HepG2 (cell line): ENCODE results near the gene GLRA3. TPM values are rescaled to one million over a fixed set of nuclear protein-coding genes. Genes with fewer than 3 reads are reported as not detected.

Experiments used
- ATAC-seq: fragments of 200-7000 bp; cut with Tn5 transposase; 3 replicates; pipeline ENCODE4 v1.9.1; 2020; ENCODE audit warnings: mild to moderate bottlenecking, moderate library complexity
- BruUV-seq: library from RNA; stranded (reverse); fragments of 400-500 nt; replicated peaks from 2 replicates; lab custom pipeline; 2021; lab: Mats Ljungman, UMichigan
- CTCF ChIA-PET: fragments of 300-600 bp; formaldehyde crosslinking; extraction: SDS; loops from one replicate; lab custom pipeline; 2021; ENCODE audit warnings: low total read pairs, inconsistent platforms, low intra/inter-chr PET ratio; lab: Yijun Ruan, JAX
- POLR2A ChIA-PET: fragments of 350-600 bp; sonication (Branson Sonifier 250); formaldehyde crosslinking; loops from one replicate; lab custom pipeline; 2020; ENCODE audit warnings: antibody characterized with exemption, inconsistent platforms; lab: Yijun Ruan, JAX
- DNase-seq: peaks from one replicate; pipeline ENCODE4 v3.0.0-alpha.2; 2015; ENCODE audit warnings: low spot score
- FAIRE-seq: peaks from 3 replicates; lab custom pipeline; 2011; peaks lifted over from hg19 to GRCh38; lab: Jason Lieb, UNC
- H2AFZ ChIP-seq: one replicate; pipeline ENCODE4 v1.6.1; 2011; ENCODE audit warnings: low read length, inconsistent platforms
- H3K27ac ChIP-seq: fragments of 300-600 bp; 3 replicates; pipeline ENCODE4 v1.8.0; 2011; ENCODE audit warnings: mixed run types, mild to moderate bottlenecking, mixed read lengths, low read length, inconsistent platforms; ENCODE audit not compliant: insufficient read depth; ENCODE audit errors: extremely low read length
- H3K27me3 ChIP-seq, 2 experiments: fragments of 200-600 bp in 1 of 2; 2 replicates in 1 of 2; 3 replicates in 1 of 2; pipeline versions ENCODE4 v1.6.0 to v1.8.0; 2011; ENCODE audit warnings: low read length in 2 of 2, mild to moderate bottlenecking in 2 of 2, moderate library complexity in 2 of 2, inconsistent platforms in 1 of 2; ENCODE audit not compliant: insufficient read depth in 2 of 2, control insufficient read depth in 1 of 2
- H3K36me3 ChIP-seq, 2 experiments: fragments of 200-600 bp in 1 of 2; replicated peaks in 1 of 2; 2 replicates in 1 of 2; 3 replicates in 1 of 2; pipeline versions ENCODE4 v1.5.1 to v1.8.0; 2011; ENCODE audit warnings: low read length in 2 of 2, inconsistent platforms in 1 of 2; ENCODE audit not compliant: insufficient read depth in 2 of 2, control insufficient read depth in 1 of 2
- H3K4me1 ChIP-seq: 2 replicates; pipeline ENCODE4 v1.5.1; 2012; ENCODE audit warnings: low read length, inconsistent platforms; ENCODE audit not compliant: insufficient read depth
- H3K4me2 ChIP-seq: 2 replicates; pipeline ENCODE4 v1.6.0; 2011; ENCODE audit warnings: low read depth, low read length, inconsistent platforms
- H3K4me3 ChIP-seq, 3 experiments: fragments of 200-600 bp in 1 of 3; sonication (generic), shearing (Covaris generic) in 1 of 3; replicated peaks in 1 of 3; 2 replicates each; pipeline ENCODE4 v1.5.1; 2011 to 2016; ENCODE audit warnings: low read length in 3 of 3, inconsistent platforms in 2 of 3, low read depth in 2 of 3, mild to moderate bottlenecking in 2 of 3, control low read depth in 1 of 3, mixed read lengths in 1 of 3; ENCODE audit not compliant: insufficient read depth in 1 of 3
- H3K79me2 ChIP-seq: one replicate; pipeline ENCODE4 v1.6.1; 2011; ENCODE audit warnings: low read length, inconsistent platforms; ENCODE audit not compliant: insufficient read depth
- H3K9ac ChIP-seq: 2 replicates; pipeline ENCODE4 v1.6.0; 2011; ENCODE audit warnings: mild to moderate bottlenecking, low read depth, low read length, inconsistent platforms; ENCODE audit not compliant: insufficient read depth
- H3K9me3 ChIP-seq: 2 replicates; pipeline ENCODE4 v1.5.1; 2012; ENCODE audit warnings: mild to moderate bottlenecking, low read length
- H4K20me1 ChIP-seq: 2 replicates; pipeline ENCODE4 v1.6.0; 2011; ENCODE audit warnings: inconsistent platforms, mild to moderate bottlenecking, low read length, moderate library complexity; ENCODE audit not compliant: insufficient read depth
- ARNT ChIP-seq: fragments of 450-650 bp; IDR thresholded peaks from 2 replicates; pipeline ENCODE4 v1.6.1; 2017
- EED ChIP-seq: sonication (generic); formaldehyde crosslinking; IDR thresholded peaks from 2 replicates; pipeline ENCODE4 v1.5.0; 2020; ENCODE audit warnings: mild to moderate bottlenecking, missing genetic modification reagents
- HOXA5 ChIP-seq: sonication (generic); formaldehyde crosslinking; IDR thresholded peaks from 2 replicates; pipeline ENCODE4 v1.4.0; 2020; ENCODE audit warnings: missing genetic modification reagents
- MEIS1 ChIP-seq: sonication (generic); formaldehyde crosslinking; IDR thresholded peaks from 2 replicates; pipeline ENCODE4 v1.9.0; 2021; ENCODE audit warnings: mild to moderate bottlenecking, missing genetic modification reagents, moderate library complexity, borderline replicate concordance
- MIER3 ChIP-seq: IDR thresholded peaks from 2 replicates; pipeline ENCODE4 v1.6.1; 2016; ENCODE audit warnings: missing compliant biosample characterization, borderline replicate concordance
- MTF1 ChIP-seq: sonication (generic); formaldehyde crosslinking; IDR thresholded peaks from 2 replicates; pipeline ENCODE4 v1.5.0; 2020; ENCODE audit warnings: missing genetic modification reagents
- NFIB ChIP-seq: sonication (generic); formaldehyde crosslinking; IDR thresholded peaks from 2 replicates; pipeline ENCODE4 v1.9.0; 2021; ENCODE audit warnings: missing genetic modification reagents, mild to moderate bottlenecking, borderline replicate concordance
- PRPF4 ChIP-seq: fragments of 200-400 bp; formaldehyde crosslinking; IDR thresholded peaks from 2 replicates; pipeline ENCODE4 v1.6.1; 2016; ENCODE audit warnings: low read length, low read depth; ENCODE audit not compliant: poor library complexity, severe bottlenecking
- SRSF1 ChIP-seq: fragments of 200-400 bp; formaldehyde crosslinking; optimal IDR thresholded peaks from 2 replicates; pipeline ENCODE3; 2017; ENCODE audit warnings: mild to moderate bottlenecking, low read depth, low read length, moderate library complexity
- TARDBP ChIP-seq: sonication (generic); formaldehyde crosslinking; IDR thresholded peaks from 2 replicates; pipeline ENCODE4 v1.8.0; 2022; ENCODE audit warnings: mild to moderate bottlenecking, missing genetic modification reagents
- ZFP37 ChIP-seq: sonication (generic); formaldehyde crosslinking; IDR thresholded peaks from 2 replicates; pipeline ENCODE4 v1.4.0; 2020; ENCODE audit warnings: missing genetic modification reagents, borderline replicate concordance
- ZNF124 ChIP-seq: sonication (generic); formaldehyde crosslinking; IDR thresholded peaks from 2 replicates; pipeline ENCODE4 v1.4.0; 2020; ENCODE audit warnings: missing genetic modification reagents
- WGBS: methylation state at CpG from one replicate; pipeline ENCODE4 v1.1.6; 2017; ENCODE audit warnings: low lambda C conversion rate; 5-methylcytosine and 5-hydroxymethylcytosine counted together
- in situ Hi-C: cut with HindIII; loops from 2 replicates; pipeline ENCODE4 v1.10.0; 2017; ENCODE audit warnings: low pct_unique_long_range_greater_than_20kb; ENCODE audit not compliant: extremely low pct_ligation_motif_present
- intact Hi-C: fragments of 100-400 bp; cut with micrococcal nuclease; formaldehyde crosslinking; loops from one replicate; pipeline ENCODE4 v1.10.0; 2022; ENCODE audit not compliant: unreplicated experiment
- polyA plus RNA-seq, 8 experiments: library from polyadenylated mRNA; depleted of rRNA in 3 of 8; stranded (reverse) in 7 of 8; unstranded in 1 of 8; fragments of >200 nt; fragmentation: Illumina TruSeq in 4 of 8; extraction: Trizol in 4 of 8; gene quantifications; 2 replicates each; pipeline versions ENCODE4 v1.2.1 to v1.2.3, GENCODE V29; 2011 to 2016; ENCODE audit warnings: low read depth in 4 of 8, missing spikeins in 1 of 8, mixed read lengths in 1 of 8; ENCODE audit not compliant: insufficient read depth in 1 of 8
- total RNA-seq, 5 experiments: library from RNA; depleted of rRNA; stranded (reverse); fragments of >200 nt; fragmentation: Illumina TruSeq; extraction: Trizol; gene quantifications; 2 replicates each; pipeline ENCODE4 v1.2.3, GENCODE V29; 2016; ENCODE audit warnings: low read depth in 1 of 5
- TF ChIP-seq, protein P1 (sequence below): sonication (generic); formaldehyde crosslinking; IDR thresholded peaks from 2 replicates; pipeline ENCODE4 v1.4.0; 2020; ENCODE audit warnings: missing genetic modification reagents
- TF ChIP-seq, protein P2 (sequence below): sonication (generic); formaldehyde crosslinking; IDR thresholded peaks from 2 replicates; pipeline ENCODE4 v1.4.0; 2020; ENCODE audit warnings: missing genetic modification reagents
- TF ChIP-seq, protein P3 (sequence below): sonication (generic); formaldehyde crosslinking; IDR thresholded peaks from 2 replicates; pipeline ENCODE4 v1.4.0; 2020; ENCODE audit warnings: missing genetic modification reagents
- TF ChIP-seq, protein P4 (sequence below): sonication (generic); formaldehyde crosslinking; IDR thresholded peaks from 2 replicates; pipeline ENCODE4 v1.4.0; 2020; ENCODE audit warnings: missing genetic modification reagents

Gene GLRA3
- total and polyA plus RNA-seq, 2 of the 13 experiments (the other 11 are each of a cell fraction or from before 2014, with no cell fraction given) = not detected

DNA sequence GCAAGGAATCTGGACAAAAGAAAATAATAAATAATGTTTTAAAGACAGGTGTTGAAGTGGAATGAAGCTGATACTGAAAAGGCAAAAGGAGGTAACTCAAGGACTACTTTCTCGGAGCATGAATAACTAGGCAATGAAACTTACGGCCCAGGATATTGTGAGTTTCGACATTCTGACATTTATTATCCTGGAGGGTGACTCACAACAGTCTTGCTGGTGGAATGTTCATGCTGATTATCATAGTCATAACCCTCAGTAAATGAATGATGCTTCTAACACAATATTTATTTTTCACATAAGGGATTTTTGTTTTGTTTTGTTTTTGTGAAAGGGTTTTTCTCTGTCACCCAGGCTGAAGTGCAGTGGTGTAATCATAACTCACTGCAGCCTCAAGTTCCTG lies 159.8 kb downstream of the GLRA3 start:
- WGBS = 7% methylated on average over 3 of the region's 3 CpGs
- H3K4me1 ChIP-seq = no peaks in the 10 kb centered on the region
- H4K20me1 ChIP-seq = no peaks in the 10 kb centered on the region
- H3K27me3 ChIP-seq = no peaks in the 10 kb centered on the region
- no peak overlapping the region for H2AFZ ChIP-seq
- no peaks in the 10 kb centered on the region for H3K36me3 ChIP-seq
- in situ Hi-C loops (no loop called here), intact Hi-C loops (no loop called here)
- no peak for DNase-seq
- H3K79me2 ChIP-seq = no peaks in the 10 kb centered on the region
- ATAC-seq = no peak
- H3K9ac ChIP-seq = no peak overlapping the region
- FAIRE-seq = no peak
- H3K9me3 ChIP-seq = no peaks in the 10 kb centered on the region
- no peak overlapping the region for H3K27ac ChIP-seq
- BruUV-seq = no TSS peak
- ChIA-PET POLR2A (no interaction called here), CTCF (no interaction called here)
- no peak overlapping the region for H3K4me3 ChIP-seq
- no peak overlapping the region for H3K4me2 ChIP-seq
- TF ChIP-seq, protein P1, sequence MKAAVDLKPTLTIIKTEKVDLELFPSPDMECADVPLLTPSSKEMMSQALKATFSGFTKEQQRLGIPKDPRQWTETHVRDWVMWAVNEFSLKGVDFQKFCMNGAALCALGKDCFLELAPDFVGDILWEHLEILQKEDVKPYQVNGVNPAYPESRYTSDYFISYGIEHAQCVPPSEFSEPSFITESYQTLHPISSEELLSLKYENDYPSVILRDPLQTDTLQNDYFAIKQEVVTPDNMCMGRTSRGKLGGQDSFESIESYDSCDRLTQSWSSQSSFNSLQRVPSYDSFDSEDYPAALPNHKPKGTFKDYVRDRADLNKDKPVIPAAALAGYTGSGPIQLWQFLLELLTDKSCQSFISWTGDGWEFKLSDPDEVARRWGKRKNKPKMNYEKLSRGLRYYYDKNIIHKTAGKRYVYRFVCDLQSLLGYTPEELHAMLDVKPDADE (CRISPR knock-in tag) = no peak
- TF ChIP-seq, protein P2, sequence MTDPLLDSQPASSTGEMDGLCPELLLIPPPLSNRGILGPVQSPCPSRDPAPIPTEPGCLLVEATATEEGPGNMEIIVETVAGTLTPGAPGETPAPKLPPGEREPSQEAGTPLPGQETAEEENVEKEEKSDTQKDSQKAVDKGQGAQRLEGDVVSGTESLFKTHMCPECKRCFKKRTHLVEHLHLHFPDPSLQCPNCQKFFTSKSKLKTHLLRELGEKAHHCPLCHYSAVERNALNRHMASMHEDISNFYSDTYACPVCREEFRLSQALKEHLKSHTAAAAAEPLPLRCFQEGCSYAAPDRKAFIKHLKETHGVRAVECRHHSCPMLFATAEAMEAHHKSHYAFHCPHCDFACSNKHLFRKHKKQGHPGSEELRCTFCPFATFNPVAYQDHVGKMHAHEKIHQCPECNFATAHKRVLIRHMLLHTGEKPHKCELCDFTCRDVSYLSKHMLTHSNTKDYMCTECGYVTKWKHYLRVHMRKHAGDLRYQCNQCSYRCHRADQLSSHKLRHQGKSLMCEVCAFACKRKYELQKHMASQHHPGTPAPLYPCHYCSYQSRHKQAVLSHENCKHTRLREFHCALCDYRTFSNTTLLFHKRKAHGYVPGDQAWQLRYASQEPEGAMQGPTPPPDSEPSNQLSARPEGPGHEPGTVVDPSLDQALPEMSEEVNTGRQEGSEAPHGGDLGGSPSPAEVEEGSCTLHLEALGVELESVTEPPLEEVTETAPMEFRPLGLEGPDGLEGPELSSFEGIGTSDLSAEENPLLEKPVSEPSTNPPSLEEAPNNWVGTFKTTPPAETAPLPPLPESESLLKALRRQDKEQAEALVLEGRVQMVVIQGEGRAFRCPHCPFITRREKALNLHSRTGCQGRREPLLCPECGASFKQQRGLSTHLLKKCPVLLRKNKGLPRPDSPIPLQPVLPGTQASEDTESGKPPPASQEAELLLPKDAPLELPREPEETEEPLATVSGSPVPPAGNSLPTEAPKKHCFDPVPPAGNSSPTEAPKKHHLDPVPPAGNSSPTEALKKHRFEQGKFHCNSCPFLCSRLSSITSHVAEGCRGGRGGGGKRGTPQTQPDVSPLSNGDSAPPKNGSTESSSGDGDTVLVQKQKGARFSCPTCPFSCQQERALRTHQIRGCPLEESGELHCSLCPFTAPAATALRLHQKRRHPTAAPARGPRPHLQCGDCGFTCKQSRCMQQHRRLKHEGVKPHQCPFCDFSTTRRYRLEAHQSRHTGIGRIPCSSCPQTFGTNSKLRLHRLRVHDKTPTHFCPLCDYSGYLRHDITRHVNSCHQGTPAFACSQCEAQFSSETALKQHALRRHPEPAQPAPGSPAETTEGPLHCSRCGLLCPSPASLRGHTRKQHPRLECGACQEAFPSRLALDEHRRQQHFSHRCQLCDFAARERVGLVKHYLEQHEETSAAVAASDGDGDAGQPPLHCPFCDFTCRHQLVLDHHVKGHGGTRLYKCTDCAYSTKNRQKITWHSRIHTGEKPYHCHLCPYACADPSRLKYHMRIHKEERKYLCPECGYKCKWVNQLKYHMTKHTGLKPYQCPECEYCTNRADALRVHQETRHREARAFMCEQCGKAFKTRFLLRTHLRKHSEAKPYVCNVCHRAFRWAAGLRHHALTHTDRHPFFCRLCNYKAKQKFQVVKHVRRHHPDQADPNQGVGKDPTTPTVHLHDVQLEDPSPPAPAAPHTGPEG (CRISPR knock-in tag) = no peak
- no peak for TF ChIP-seq MEIS1 (CRISPR knock-in tag)
- no peak for TF ChIP-seq SRSF1
- TF ChIP-seq NFIB (CRISPR knock-in tag) = no peak
- TF ChIP-seq EED (CRISPR knock-in tag) = no peak
- no peak for TF ChIP-seq ZFP37 (CRISPR knock-in tag)
- TF ChIP-seq PRPF4 = no peak
- TF ChIP-seq TARDBP (CRISPR knock-in tag) = no peak
- TF ChIP-seq MIER3 (CRISPR knock-in tag) = no peak
- TF ChIP-seq, protein P3, sequence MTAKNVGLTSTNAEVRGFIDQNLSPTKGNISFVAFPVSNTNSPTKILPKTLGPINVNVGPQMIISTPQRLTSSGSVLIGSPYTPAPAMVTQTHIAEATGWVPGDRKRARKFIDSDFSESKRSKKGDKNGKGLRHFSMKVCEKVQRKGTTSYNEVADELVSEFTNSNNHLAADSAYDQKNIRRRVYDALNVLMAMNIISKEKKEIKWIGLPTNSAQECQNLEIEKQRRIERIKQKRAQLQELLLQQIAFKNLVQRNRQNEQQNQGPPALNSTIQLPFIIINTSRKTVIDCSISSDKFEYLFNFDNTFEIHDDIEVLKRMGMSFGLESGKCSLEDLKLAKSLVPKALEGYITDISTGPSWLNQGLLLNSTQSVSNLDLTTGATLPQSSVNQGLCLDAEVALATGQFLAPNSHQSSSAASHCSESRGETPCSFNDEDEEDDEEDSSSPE (CRISPR knock-in tag) = no peak
- TF ChIP-seq ZNF124 = no peak
- TF ChIP-seq, protein P4, sequence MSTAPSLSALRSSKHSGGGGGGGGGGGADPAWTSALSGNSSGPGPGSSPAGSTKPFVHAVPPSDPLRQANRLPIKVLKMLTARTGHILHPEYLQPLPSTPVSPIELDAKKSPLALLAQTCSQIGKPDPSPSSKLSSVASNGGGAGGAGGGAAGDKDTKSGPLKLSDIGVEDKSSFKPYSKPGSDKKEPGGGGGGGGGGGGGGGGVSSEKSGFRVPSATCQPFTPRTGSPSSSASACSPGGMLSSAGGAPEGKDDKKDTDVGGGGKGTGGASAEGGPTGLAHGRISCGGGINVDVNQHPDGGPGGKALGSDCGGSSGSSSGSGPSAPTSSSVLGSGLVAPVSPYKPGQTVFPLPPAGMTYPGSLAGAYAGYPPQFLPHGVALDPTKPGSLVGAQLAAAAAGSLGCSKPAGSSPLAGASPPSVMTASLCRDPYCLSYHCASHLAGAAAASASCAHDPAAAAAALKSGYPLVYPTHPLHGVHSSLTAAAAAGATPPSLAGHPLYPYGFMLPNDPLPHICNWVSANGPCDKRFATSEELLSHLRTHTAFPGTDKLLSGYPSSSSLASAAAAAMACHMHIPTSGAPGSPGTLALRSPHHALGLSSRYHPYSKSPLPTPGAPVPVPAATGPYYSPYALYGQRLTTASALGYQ (CRISPR knock-in tag) = no peak
- no peak for TF ChIP-seq HOXA5 (CRISPR knock-in tag)
- no peak for TF ChIP-seq ARNT
- TF ChIP-seq MTF1 = no peak
